ENCODE results near the gene DGKI. TPM values are rescaled to one million over a fixed set of nuclear protein-coding genes. Genes with fewer than 3 reads are reported as not detected.

DGKI gene
- total RNA-seq, 1 donor from 2014 or later: 3.1 TPM

DNA sequence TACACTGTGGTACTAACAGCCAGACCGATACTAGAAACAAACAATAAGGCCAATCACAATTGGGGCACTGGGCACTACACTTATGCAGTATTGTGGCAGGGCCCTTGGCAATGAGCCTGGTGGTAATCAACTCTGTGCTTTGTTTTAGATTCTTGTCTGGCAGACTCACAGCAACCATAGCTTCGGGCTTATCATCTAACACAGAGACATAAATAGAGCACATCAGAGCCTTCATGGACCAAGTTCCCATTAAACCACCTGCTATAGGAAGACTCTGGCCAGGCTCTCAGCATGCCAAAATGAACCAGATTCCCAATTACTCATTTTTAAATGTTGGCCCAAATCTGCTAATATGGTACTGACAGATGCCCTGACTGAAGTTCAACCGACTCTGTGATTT, 218.6 kb downstream of the DGKI start:
- H3K27ac Mint-ChIP-seq (ENCODE audit: unreplicated experiment): no peak overlapping the region
- H3K27me3 Mint-ChIP-seq (ENCODE audit: unreplicated experiment): no peaks in the 10 kb centered on the region
- DNase-seq (ENCODE audit: extremely low spot score, unreplicated experiment): no peak
- H3K4me3 Mint-ChIP-seq (ENCODE audit: unreplicated experiment): no peak overlapping the region
- H3K4me1 Mint-ChIP-seq (ENCODE audit: unreplicated experiment): peaks cover 4% of the 10 kb centered on the region
- TF ChIP-seq, protein P1, sequence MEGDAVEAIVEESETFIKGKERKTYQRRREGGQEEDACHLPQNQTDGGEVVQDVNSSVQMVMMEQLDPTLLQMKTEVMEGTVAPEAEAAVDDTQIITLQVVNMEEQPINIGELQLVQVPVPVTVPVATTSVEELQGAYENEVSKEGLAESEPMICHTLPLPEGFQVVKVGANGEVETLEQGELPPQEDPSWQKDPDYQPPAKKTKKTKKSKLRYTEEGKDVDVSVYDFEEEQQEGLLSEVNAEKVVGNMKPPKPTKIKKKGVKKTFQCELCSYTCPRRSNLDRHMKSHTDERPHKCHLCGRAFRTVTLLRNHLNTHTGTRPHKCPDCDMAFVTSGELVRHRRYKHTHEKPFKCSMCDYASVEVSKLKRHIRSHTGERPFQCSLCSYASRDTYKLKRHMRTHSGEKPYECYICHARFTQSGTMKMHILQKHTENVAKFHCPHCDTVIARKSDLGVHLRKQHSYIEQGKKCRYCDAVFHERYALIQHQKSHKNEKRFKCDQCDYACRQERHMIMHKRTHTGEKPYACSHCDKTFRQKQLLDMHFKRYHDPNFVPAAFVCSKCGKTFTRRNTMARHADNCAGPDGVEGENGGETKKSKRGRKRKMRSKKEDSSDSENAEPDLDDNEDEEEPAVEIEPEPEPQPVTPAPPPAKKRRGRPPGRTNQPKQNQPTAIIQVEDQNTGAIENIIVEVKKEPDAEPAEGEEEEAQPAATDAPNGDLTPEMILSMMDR (IDR thresholded peaks at IDR 0.05): no peak
- no peaks in the 10 kb centered on the region for H3K36me3 Mint-ChIP-seq (ENCODE audit: unreplicated experiment)
- H3K9me3 Mint-ChIP-seq (ENCODE audit: unreplicated experiment): no peaks in the 10 kb centered on the region

DNA sequence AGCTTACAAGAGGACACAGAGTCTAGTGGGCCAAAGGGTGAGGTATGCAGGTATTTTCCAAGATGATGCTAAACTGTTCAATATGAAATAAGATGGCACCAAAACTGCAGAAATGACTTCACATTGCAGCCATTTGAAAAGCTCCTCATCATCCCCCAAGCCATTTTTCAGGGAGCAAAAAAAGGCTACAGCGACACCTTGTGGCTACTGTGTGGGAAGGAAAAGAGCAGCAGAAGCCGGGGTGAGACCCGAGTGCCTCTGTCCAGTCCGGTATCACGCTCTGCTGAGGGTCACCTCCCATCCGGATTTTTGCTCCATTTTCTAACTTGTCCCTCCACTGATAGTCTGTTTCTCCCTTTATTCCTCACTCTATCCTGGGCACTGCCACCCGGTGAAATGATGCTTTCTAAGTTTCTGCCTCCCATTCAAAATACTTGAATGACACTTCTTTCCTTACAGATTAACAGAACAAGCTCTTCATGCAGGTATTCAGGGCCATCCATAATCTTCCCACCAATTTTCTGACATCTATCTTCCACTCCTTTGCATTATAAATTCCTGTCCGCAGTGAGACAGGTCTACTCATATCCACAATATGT, 220.2 kb downstream of the DGKI start:
- no peaks in the 10 kb centered on the region for H3K9me3 Mint-ChIP-seq (ENCODE audit: unreplicated experiment)
- no peak overlapping the region for H3K4me3 Mint-ChIP-seq (ENCODE audit: unreplicated experiment)
- peaks cover 4% of the 10 kb centered on the region for H3K4me1 Mint-ChIP-seq (ENCODE audit: unreplicated experiment)
- no peak overlapping the region for H3K27ac Mint-ChIP-seq (ENCODE audit: unreplicated experiment)
- TF ChIP-seq, protein P1 (IDR thresholded peaks at IDR 0.05): peak; percentile 82
- no peaks in the 10 kb centered on the region for H3K36me3 Mint-ChIP-seq (ENCODE audit: unreplicated experiment)
- H3K27me3 Mint-ChIP-seq (ENCODE audit: unreplicated experiment): no peaks in the 10 kb centered on the region
- DNase-seq (ENCODE audit: extremely low spot score, unreplicated experiment): no peak

DNA sequence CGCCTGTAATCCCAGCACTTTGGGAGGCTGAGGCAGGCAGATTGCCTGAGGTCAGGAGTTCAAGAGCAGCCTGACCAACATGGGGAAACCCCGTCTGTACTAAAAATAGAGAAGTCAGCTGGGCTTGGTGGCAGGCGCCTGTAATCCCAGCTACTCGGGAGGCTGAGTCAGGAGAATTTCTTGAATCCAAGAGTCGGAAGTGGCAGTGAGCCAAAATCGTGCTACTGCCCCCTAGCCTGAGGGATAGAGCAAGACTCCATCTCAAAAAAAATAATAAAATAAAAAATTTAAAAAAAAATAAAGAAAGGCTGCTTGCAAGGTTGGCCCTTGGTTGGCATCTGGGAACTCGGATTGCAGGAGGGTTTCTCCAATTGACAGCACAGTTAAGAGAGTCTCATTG, 221.6 kb downstream of the DGKI start:
- no peak for DNase-seq (ENCODE audit: extremely low spot score, unreplicated experiment)
- Mint-ChIP-seq H3K4me1 (ENCODE audit: unreplicated experiment) (peaks cover 4% of the 10 kb centered on the region), H3K4me3 (ENCODE audit: unreplicated experiment) (no peak overlapping the region), H3K27me3 (ENCODE audit: unreplicated experiment) (no peaks in the 10 kb centered on the region), H3K9me3 (ENCODE audit: unreplicated experiment) (no peaks in the 10 kb centered on the region), H3K36me3 (ENCODE audit: unreplicated experiment) (no peaks in the 10 kb centered on the region), H3K27ac (ENCODE audit: unreplicated experiment) (no peak overlapping the region)
- TF ChIP-seq, protein P1 (IDR thresholded peaks at IDR 0.05): no peak

DNA sequence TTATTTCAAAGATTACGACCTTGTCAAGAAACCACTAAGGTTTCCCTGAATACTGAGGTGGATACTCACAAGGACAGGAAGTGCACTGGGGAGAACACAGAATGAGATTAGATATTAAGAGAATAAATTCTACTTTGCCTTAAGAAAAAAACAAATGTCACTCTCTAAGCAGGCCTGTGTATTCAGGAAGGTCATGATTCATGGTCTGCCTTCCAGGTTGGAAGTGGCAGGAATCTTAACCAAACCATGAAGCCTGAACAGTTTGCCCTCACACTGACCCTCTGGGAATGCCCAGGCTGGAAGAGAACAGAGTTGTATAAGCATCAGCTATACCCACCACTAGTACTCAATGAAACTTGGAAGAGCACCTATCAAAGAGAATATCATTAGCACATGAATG, 227.6 kb downstream of the DGKI start:
- H3K9me3 Mint-ChIP-seq (ENCODE audit: unreplicated experiment): no peaks in the 10 kb centered on the region
- no peaks in the 10 kb centered on the region for H3K27me3 Mint-ChIP-seq (ENCODE audit: unreplicated experiment)
- peaks cover 5% of the 10 kb centered on the region for H3K4me1 Mint-ChIP-seq (ENCODE audit: unreplicated experiment)
- no peaks in the 10 kb centered on the region for H3K36me3 Mint-ChIP-seq (ENCODE audit: unreplicated experiment)
- H3K4me3 Mint-ChIP-seq (ENCODE audit: unreplicated experiment): no peak overlapping the region
- TF ChIP-seq, protein P1 (IDR thresholded peaks at IDR 0.05): no peak
- no peak overlapping the region for H3K27ac Mint-ChIP-seq (ENCODE audit: unreplicated experiment)
- no peak for DNase-seq (ENCODE audit: extremely low spot score, unreplicated experiment)

DNA sequence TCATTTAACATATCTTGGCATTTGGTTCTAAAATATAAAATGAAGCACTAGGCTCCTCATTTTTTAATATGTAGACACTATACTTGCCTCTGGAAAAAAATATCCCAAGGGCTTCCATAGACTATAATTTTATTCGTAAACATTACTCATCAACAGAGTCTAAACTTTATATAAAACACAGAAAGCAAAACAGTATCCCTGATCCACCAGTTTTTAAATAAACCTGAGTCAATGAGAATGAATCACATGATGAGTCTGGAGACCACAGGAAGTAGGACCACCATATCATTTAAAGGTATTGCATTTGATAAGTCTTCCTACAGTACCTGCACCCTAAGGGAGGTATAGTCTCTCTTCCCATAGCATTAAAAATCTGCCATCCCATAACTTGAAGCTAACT, 228.0 kb downstream of the DGKI start:
- TF ChIP-seq, protein P1 (IDR thresholded peaks at IDR 0.05): no peak
- Mint-ChIP-seq H3K36me3 (ENCODE audit: unreplicated experiment) (no peaks in the 10 kb centered on the region), H3K27ac (ENCODE audit: unreplicated experiment) (no peak overlapping the region), H3K4me3 (ENCODE audit: unreplicated experiment) (no peak overlapping the region), H3K4me1 (ENCODE audit: unreplicated experiment) (peaks cover 5% of the 10 kb centered on the region), H3K27me3 (ENCODE audit: unreplicated experiment) (no peaks in the 10 kb centered on the region), H3K9me3 (ENCODE audit: unreplicated experiment) (no peaks in the 10 kb centered on the region)
- no peak for DNase-seq (ENCODE audit: extremely low spot score, unreplicated experiment)

All from osteocyte (in vitro differentiated cells).